ENCODE results near the gene ARHGAP40.

ARHGAP40 gene

GRCh38 chr20:38601216-38602184 lies at the start of gene ARHGAP40:
TSS of gene ARHGAP40 (plus strand) at chr20:38601809.
- Histone ChIP-seq H3K36me3 (ENCODE audit: insufficient read depth) (no peaks in the 10 kb centered on the region), H3K27ac (no peak within 1 kb of the TSS), H3K4me2 (no peak within 1 kb of the TSS), H4K20me1 (ENCODE audit: insufficient read depth) (no peaks in the 10 kb centered on the region), H3K4me1 (ENCODE audit: low read depth, poor library complexity, severe bottlenecking) (no peaks in the 10 kb centered on the region), H2AFZ (ENCODE audit: low read depth) (no peak within 1 kb of the TSS), H3K4me3 (IDR thresholded peaks at IDR 0.05; ENCODE audit: insufficient read depth, low read depth, low read length) (no peak within 1 kb of the TSS), H3K27me3 (ENCODE audit: insufficient read depth, low read depth) (0 out of 2 replicates have a peak, but pooled peaks cover 5% of the 10 kb centered on the region), H3K79me2 (ENCODE audit: insufficient read depth, low read depth) (no peaks in the 10 kb centered on the region), H3K9ac (no peak within 1 kb of the TSS)
- TF ChIP-seq, protein P1, sequence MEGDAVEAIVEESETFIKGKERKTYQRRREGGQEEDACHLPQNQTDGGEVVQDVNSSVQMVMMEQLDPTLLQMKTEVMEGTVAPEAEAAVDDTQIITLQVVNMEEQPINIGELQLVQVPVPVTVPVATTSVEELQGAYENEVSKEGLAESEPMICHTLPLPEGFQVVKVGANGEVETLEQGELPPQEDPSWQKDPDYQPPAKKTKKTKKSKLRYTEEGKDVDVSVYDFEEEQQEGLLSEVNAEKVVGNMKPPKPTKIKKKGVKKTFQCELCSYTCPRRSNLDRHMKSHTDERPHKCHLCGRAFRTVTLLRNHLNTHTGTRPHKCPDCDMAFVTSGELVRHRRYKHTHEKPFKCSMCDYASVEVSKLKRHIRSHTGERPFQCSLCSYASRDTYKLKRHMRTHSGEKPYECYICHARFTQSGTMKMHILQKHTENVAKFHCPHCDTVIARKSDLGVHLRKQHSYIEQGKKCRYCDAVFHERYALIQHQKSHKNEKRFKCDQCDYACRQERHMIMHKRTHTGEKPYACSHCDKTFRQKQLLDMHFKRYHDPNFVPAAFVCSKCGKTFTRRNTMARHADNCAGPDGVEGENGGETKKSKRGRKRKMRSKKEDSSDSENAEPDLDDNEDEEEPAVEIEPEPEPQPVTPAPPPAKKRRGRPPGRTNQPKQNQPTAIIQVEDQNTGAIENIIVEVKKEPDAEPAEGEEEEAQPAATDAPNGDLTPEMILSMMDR (conservative IDR thresholded peaks at IDR 0.05; ENCODE audit: low read depth, low read length), result no peak

DNA sequence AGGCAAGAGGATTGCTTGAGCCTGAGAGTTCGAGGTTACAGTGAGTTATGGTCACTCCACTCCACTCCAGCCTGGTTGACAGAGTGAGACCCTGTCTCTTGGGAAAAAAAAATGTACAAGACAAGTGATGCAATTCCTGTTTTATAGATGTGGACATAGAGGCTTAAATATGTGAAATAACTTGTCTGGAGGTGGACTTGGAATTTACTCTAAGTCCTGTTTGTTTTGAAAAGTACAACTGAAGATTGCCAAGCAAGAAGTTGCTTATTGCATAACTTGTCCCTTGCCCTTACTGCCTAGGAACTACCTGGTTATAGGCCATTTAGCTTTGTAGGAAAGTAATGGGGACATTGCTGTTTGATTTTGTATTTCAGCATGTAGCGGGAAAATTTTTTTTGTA lies 46.6 kb upstream of the ARHGAP40 start:
- Histone ChIP-seq H3K4me3 (IDR thresholded peaks at IDR 0.05; ENCODE audit: insufficient read depth, low read depth, low read length) (no peak overlapping the region), H3K36me3 (ENCODE audit: insufficient read depth) (peaks cover 5% of the 10 kb centered on the region; the same call in 1 of the 2 replicates)
- TF ChIP-seq, protein P1 (conservative IDR thresholded peaks at IDR 0.05; ENCODE audit: low read depth, low read length), result no peak

GRCh38 chr20:38555395-38555794 lies 46.2 kb upstream of the ARHGAP40 start:
- no peak overlapping the region for H3K4me3 ChIP-seq (IDR thresholded peaks at IDR 0.05; ENCODE audit: insufficient read depth, low read depth, low read length)
- no peaks in the 10 kb centered on the region for H3K79me2 ChIP-seq (ENCODE audit: insufficient read depth, low read depth)
- no peaks in the 10 kb centered on the region for H4K20me1 ChIP-seq (ENCODE audit: insufficient read depth)
- TF ChIP-seq, protein P1 (conservative IDR thresholded peaks at IDR 0.05; ENCODE audit: low read depth, low read length), result no peak
- H3K4me1 ChIP-seq (ENCODE audit: low read depth, poor library complexity, severe bottlenecking), result no peaks in the 10 kb centered on the region
- no peak overlapping the region for H3K9ac ChIP-seq
- H3K4me2 ChIP-seq, result no peak overlapping the region
- no peak overlapping the region for H2AFZ ChIP-seq (ENCODE audit: low read depth)
- H3K27ac ChIP-seq, result no peak overlapping the region
- peaks cover 5% of the 10 kb centered on the region; the same call in 1 of the 2 replicates for H3K36me3 ChIP-seq (ENCODE audit: insufficient read depth)
- H3K27me3 ChIP-seq (ENCODE audit: insufficient read depth, low read depth), result no peaks in the 10 kb centered on the region

More for the DNA sequence above, 46.6 kb upstream of the ARHGAP40 start:
- Histone ChIP-seq H3K4me2 (no peak overlapping the region), H3K27me3 (ENCODE audit: insufficient read depth, low read depth) (no peaks in the 10 kb centered on the region), H3K27ac (no peak overlapping the region), H3K4me1 (ENCODE audit: low read depth, poor library complexity, severe bottlenecking) (no peaks in the 10 kb centered on the region), H4K20me1 (ENCODE audit: insufficient read depth) (no peaks in the 10 kb centered on the region), H2AFZ (ENCODE audit: low read depth) (no peak overlapping the region), H3K79me2 (ENCODE audit: insufficient read depth, low read depth) (no peaks in the 10 kb centered on the region), H3K9ac (no peak overlapping the region)

DNA sequence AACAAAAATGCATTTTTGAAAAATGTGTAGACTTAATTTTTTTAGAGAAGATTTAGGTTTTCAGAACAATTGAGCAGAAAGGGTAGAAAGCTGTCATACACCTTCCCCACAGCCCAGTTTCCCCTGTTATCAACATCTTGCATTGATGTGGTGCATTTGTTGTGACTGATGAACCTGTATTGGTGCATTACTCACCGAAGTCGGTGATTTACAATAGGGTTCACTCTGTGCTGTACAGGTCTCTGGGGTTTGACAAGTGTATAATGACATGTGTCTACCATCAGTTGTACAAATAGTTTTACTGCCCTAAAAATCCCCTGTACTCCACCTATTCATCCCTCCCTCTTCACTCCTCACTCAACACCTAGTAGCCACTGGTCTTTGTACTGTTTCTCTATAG lies 44.4 kb upstream of the ARHGAP40 start:
- Histone ChIP-seq H2AFZ (ENCODE audit: low read depth) (no peak overlapping the region), H3K9ac (no peak overlapping the region), H3K27ac (no peak overlapping the region), H3K4me2 (no peak overlapping the region), H4K20me1 (ENCODE audit: insufficient read depth) (no peaks in the 10 kb centered on the region), H3K4me3 (IDR thresholded peaks at IDR 0.05; ENCODE audit: insufficient read depth, low read depth, low read length) (no peak overlapping the region), H3K36me3 (ENCODE audit: insufficient read depth) (peaks cover 5% of the 10 kb centered on the region; the same call in 1 of the 2 replicates), H3K79me2 (ENCODE audit: insufficient read depth, low read depth) (no peaks in the 10 kb centered on the region), H3K27me3 (ENCODE audit: insufficient read depth, low read depth) (no peaks in the 10 kb centered on the region), H3K4me1 (ENCODE audit: low read depth, poor library complexity, severe bottlenecking) (no peaks in the 10 kb centered on the region)
- TF ChIP-seq, protein P1 (conservative IDR thresholded peaks at IDR 0.05; ENCODE audit: low read depth, low read length), result no peak

Data from KMS-11 (cell line).